ENCODE results near the gene PTTG1IP2. TPM values are rescaled to one million over a fixed set of nuclear protein-coding genes. Genes with fewer than 3 reads are reported as not detected.

The PTTG1IP2 gene
- total and polyA plus RNA-seq, 9 of the 15 experiments (the other 6 are each of a cell fraction or from before 2014, with no cell fraction given), result not detected

- Histone ChIP-seq H3K4me3 (no peak overlapping the region), H3K4me2 (ENCODE audit: insufficient read depth, low read length) (no peak overlapping the region), H3K79me2 (ENCODE audit: control insufficient read depth, insufficient read depth, low read length) (no peaks in the 10 kb centered on the region), H3K27ac (ENCODE audit: extremely low read depth, low read depth, low read length) (no peak overlapping the region), H2AFZ (ENCODE audit: low read depth, low read length) (no peak overlapping the region), H3K9me1 (ENCODE audit: control insufficient read depth, insufficient read depth, low read length) (no peaks in the 10 kb centered on the region), H4K20me1 (replicated peaks; ENCODE audit: control insufficient read depth, insufficient read depth, low read length) (no peaks in the 10 kb centered on the region), H3K9me3 (replicated peaks; ENCODE audit: control insufficient read depth, insufficient read depth, low read depth, low read length) (no peaks in the 10 kb centered on the region), H3K36me3 (ENCODE audit: control insufficient read depth, insufficient read depth, low read length) (no peaks in the 10 kb centered on the region), H3K27me3 (ENCODE audit: control insufficient read depth in 2 of 2, insufficient read depth in 2 of 2, low read length in 2 of 2) (no peaks in the 10 kb centered on the region), H3K9ac (ENCODE audit: insufficient read depth in 1 of 2, low read depth in 2 of 2, low read length in 2 of 2) (no peak overlapping the region), H3K4me1 (replicated peaks in 1 of 2; ENCODE audit: control insufficient read depth in 2 of 2, insufficient read depth in 2 of 2, low read length in 2 of 2) (no peaks in the 10 kb centered on the region)
- ATAC-seq, result no peak
- BruUV-seq (replicated peaks), result no TSS peak
- in situ Hi-C loops (cut with MboI), result no loop called here
- ChIA-PET POLR2A (no interaction called here), CTCF (ENCODE audit: low intra/inter-chr PET ratio) (no interaction called here)
- intact Hi-C loops (cut with micrococcal nuclease), result no loop called here
- DNase-seq (ENCODE audit: extremely low read depth in 1 of 4, low spot score in 3 of 4), result no peak
- no peak for FAIRE-seq
- TF ChIP-seq MTA1 (IDR thresholded peaks at IDR 0.05; ENCODE audit: borderline replicate concordance), result no peak
- TF ChIP-seq TCF7 (IDR thresholded peaks at IDR 0.05; ENCODE audit: borderline replicate concordance), result no peak
- TF ChIP-seq RBM25 (IDR thresholded peaks at IDR 0.05; ENCODE audit: low read depth, low read length, severe bottlenecking), result no peak
- no peak for TF ChIP-seq ZKSCAN8 (CRISPR knock-in tag; IDR thresholded peaks at IDR 0.05)
- TF ChIP-seq ZBTB12 (CRISPR knock-in tag; IDR thresholded peaks at IDR 0.05), result no peak
- no peak for TF ChIP-seq SMC3 (conservative IDR thresholded peaks at IDR 0.05; ENCODE audit: insufficient read depth, low read depth, low read length)
These were observed 15.3 kb downstream of the PTTG1IP2 start for GRCh38 chr7:90484706-90485105.
